ENCODE results near the gene SCG2.

SCG2 gene, protein sequence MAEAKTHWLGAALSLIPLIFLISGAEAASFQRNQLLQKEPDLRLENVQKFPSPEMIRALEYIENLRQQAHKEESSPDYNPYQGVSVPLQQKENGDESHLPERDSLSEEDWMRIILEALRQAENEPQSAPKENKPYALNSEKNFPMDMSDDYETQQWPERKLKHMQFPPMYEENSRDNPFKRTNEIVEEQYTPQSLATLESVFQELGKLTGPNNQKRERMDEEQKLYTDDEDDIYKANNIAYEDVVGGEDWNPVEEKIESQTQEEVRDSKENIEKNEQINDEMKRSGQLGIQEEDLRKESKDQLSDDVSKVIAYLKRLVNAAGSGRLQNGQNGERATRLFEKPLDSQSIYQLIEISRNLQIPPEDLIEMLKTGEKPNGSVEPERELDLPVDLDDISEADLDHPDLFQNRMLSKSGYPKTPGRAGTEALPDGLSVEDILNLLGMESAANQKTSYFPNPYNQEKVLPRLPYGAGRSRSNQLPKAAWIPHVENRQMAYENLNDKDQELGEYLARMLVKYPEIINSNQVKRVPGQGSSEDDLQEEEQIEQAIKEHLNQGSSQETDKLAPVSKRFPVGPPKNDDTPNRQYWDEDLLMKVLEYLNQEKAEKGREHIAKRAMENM

DNA sequence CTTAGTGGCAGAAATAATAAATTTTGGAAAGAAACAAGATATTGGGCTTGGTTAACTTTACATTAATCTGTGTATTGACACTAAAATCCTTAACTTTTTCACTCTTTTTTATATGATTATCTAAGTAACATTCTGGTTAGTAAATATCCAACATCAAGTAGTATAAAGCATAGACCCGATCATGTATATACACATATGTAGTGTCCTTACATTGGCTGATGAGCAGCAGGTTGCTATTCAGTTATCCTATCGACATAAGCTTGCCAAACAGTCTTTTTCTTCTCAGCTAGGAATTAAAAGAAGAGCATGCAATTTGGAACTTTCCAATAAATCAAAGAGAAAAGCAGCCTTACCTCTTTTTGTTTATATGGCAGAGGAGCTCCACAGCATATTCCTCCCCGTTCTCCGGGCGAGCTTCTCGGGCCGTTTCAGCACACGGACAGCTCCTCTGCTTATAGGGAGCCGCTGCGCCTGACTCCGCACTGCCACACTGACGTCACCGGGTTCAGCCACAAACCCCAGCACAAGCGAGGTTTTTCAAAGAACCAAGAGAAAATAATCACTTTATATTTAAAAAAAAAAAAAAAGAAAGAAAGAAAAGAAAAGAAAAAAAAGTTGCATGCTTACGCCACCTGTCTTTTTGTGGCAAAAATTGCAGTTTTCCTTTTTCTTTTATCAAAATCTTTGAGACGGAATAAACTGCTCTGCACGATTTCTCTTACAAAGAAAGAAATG is at the start of gene SCG2:
Gene SCG2, minus strand, starts transcription at position 430 of the 735 bp plus-strand sequence. CDS start 3,079 bp downstream, outside the sequence.
- ATAC-seq (ENCODE audit: low read depth) (peak; percentile 52), DNase-seq (ENCODE audit: low spot score in 2 of 2) (no peak)
- Mint-ChIP-seq H3K27ac (no peak within 1 kb of the TSS), H3K9me3 (peaks cover 2% of the 10 kb centered on the region), H3K27me3 (peaks cover 11% of the 10 kb centered on the region), H3K4me3 (no peak within 1 kb of the TSS), H3K4me1 (no peaks in the 10 kb centered on the region), H3K36me3 (no peaks in the 10 kb centered on the region)

DNA sequence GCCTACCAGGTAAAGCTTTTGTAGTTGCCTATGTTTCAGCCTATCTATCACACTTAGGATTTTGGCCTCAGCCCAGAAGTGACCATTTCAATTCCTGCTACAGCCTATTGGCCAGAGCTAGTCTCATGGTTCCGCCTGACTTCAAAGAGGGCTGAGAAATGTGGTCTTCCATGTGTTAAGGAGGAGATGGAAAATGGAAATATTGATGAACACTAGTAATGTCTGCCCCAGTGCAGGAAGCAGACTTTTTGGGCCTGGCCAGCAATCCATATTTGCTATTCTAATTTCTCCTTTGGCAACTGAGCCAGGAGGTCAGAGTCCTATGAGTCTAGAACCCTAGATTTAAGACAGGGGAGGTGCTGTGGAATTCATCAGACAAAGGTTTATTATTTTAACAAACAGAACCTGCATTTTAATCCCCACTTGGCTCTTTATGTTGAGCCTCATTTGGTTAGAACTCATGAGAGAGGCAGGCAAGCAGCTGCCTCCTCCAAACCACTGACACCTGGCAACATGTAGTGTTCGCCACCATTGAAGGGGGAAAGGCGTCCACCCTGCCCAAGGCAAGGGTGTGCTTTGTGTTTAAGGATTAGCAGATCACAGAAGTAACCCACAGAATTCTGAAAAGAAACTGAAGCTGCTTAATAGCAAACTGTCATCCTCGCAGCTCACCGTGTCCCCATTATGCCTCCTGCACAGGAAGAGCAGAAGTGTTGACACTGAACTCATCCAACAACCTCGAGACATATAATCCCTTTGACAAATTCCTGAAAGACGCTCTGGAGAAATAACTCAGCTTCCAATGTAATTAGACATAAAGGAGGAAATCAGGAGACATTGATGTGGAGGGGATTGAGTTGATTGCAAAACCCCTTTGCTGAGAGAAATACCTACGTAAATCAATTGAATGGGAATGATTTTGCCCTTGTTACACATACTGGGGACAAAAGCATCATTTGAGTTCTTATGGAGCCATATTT is 47.7 kb upstream of the SCG2 start:
- no peak overlapping the region for H3K4me3 Mint-ChIP-seq
- H3K27ac Mint-ChIP-seq = no peak overlapping the region
- DNase-seq (ENCODE audit: low spot score in 2 of 2) (no peak), ATAC-seq (ENCODE audit: low read depth) (no peak)
- H3K27me3 Mint-ChIP-seq = peaks cover 6% of the 10 kb centered on the region
- H3K36me3 Mint-ChIP-seq = peaks cover 2% of the 10 kb centered on the region
- no peaks in the 10 kb centered on the region for H3K9me3 Mint-ChIP-seq
- no peaks in the 10 kb centered on the region for H3K4me1 Mint-ChIP-seq

DNA sequence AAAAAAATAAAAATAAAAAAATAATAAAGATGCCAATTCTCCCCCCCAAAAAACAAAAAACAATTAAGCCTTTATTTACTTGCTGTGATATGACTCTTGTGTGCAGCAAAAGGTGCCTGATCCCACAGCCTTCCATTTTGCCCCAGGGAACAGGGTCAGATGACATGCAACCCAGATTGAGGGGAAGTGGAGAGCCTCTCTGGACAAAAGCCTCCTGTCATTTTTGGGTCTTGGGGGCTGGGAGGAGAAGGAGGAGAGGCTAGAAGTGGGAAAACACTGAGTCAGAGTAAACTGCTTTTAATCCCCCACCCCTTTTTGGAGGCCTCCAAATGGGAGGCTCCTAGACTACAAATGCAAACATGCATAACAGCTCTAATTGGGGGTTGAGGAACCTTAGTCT is 46.6 kb upstream of the SCG2 start:
- Mint-ChIP-seq H3K27ac (no peak overlapping the region), H3K4me3 (no peak overlapping the region), H3K36me3 (peaks cover 2% of the 10 kb centered on the region), H3K9me3 (no peaks in the 10 kb centered on the region), H3K27me3 (peaks cover 4% of the 10 kb centered on the region), H3K4me1 (no peaks in the 10 kb centered on the region)
- ATAC-seq (ENCODE audit: low read depth) (no peak), DNase-seq (ENCODE audit: low spot score in 2 of 2) (no peak)

DNA sequence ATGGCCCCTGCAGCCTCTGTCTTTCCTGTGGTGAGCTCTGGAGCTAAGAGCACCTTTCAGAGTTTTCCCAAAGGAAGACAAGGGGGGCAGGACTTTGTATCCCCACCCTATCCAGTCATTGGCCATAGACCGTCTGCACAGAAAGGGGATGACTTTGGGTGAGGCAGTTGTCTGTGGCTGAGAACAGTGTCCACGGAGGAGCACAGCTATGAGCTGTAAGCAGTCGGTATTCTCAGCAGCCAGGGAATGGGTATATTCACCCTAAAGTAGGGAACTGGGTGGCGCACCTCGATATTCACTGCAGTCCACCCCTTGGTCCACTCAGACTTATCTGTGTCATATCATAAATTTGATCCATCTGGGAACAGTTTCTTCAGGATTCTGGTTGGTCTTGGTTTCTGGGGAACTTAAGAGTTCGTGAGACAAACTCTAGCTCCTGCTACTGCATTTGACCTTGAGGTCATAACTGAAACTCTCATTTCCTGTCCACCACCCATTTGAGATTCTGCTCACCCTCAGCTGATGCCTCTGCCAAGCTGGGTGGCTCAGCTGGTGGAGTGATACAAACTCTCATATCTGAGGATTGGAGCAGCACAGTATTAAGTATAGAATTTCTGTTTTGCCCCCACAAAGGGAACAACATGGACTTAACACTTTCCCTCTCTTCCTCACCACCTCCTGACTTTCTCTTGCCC is 45.2 kb upstream of the SCG2 start:
- DNase-seq (ENCODE audit: low spot score in 2 of 2) = no peak
- H3K4me3 Mint-ChIP-seq = no peak overlapping the region
- peaks cover 2% of the 10 kb centered on the region for H3K27me3 Mint-ChIP-seq
- peaks cover under 1% of the 10 kb centered on the region for H3K36me3 Mint-ChIP-seq
- H3K27ac Mint-ChIP-seq = no peak overlapping the region
- ATAC-seq (ENCODE audit: low read depth) = no peak
- H3K4me1 Mint-ChIP-seq = no peaks in the 10 kb centered on the region
- no peaks in the 10 kb centered on the region for H3K9me3 Mint-ChIP-seq

DNA sequence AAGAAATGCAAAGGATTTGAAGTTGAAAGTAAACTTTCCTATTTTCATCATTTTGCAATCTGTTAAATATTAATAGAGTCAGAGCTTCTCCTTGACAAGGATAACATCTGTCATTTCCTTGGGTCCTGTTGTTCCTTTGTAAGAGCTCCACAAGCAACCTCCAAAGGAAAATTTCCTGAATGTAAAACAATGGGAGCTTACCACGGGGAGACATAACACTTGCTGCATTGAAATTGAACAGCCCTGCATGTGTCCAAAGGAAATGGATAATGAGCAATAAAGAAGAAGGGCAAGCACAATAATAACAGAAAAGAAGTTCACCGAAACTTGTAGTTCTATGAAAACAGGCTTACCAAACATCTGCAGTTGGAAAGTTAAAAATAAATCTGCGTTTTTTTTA is 42.0 kb upstream of the SCG2 start:
- Mint-ChIP-seq H3K36me3 (no peaks in the 10 kb centered on the region), H3K27ac (no peak overlapping the region), H3K4me1 (no peaks in the 10 kb centered on the region), H3K27me3 (peaks cover 2% of the 10 kb centered on the region), H3K9me3 (no peaks in the 10 kb centered on the region), H3K4me3 (no peak overlapping the region)
- DNase-seq (ENCODE audit: low spot score in 2 of 2) = no peak
- ATAC-seq (ENCODE audit: low read depth) = no peak

DNA sequence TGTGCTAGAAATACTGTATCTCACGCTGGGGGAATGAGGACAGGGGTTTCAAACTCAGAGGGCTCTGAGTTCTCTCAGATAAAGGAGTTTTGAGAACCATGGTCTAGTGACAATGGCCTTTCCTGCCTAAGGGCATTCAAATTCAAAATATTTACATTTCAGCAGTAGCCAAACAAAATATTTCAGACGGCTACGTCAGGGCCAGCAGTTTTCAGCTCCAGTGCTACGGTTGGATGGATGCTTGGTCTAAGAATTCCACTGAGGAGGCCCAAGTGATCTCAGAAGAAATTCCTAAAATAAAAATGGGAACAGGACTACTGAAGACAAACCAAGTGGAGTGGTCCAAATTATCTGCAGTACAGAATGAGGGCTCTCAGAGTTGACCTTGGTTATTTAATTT is 41.1 kb upstream of the SCG2 start:
- H3K9me3 Mint-ChIP-seq = no peaks in the 10 kb centered on the region
- H3K27me3 Mint-ChIP-seq = peaks cover 2% of the 10 kb centered on the region
- no peaks in the 10 kb centered on the region for H3K4me1 Mint-ChIP-seq
- no peaks in the 10 kb centered on the region for H3K36me3 Mint-ChIP-seq
- no peak overlapping the region for H3K27ac Mint-ChIP-seq
- H3K4me3 Mint-ChIP-seq = no peak overlapping the region
- ATAC-seq (ENCODE audit: low read depth) (no peak), DNase-seq (ENCODE audit: low spot score in 2 of 2) (no peak)

DNA sequence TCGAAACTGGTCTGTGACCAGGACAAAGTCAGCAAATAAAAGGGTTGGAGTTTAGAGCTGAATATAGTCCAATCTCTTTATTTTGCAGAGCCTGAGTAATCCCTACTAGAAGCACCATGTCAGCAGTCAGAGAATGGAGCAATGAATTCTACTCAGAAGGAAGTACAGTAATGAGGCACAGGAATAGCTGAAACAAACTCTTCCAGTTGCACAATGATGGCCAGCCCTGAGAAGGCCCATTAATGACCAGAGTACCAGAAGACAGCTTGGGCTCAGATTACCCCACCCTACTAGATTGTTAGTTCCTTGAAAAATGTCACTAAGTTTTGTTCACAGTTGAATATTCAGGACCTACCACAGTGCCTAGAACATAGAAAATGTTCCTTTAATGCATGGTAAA is 40.3 kb upstream of the SCG2 start:
- Mint-ChIP-seq H3K36me3 (no peaks in the 10 kb centered on the region), H3K9me3 (no peaks in the 10 kb centered on the region), H3K4me3 (no peak overlapping the region), H3K27ac (no peak overlapping the region), H3K4me1 (no peaks in the 10 kb centered on the region), H3K27me3 (peaks cover 2% of the 10 kb centered on the region)
- no peak for DNase-seq (ENCODE audit: low spot score in 2 of 2)
- no peak for ATAC-seq (ENCODE audit: low read depth)

DNA sequence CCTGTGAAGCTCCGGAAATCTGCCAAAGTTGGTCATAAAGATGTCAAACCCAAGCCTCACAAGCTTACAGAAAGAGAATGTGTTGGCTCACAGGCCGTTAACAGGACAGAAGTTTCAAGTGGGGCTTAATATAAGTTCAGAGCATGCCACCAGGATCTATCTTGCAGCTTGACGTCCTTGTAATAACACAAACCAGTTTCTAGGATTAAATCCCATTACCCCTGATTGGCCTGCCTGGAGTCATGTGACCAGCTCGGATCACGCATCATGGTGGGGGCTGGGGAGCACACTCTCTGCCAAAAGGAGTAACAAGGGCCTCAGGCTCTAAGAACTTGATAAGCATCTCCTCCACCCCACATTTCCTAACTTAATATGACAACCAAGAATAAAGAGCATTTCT is 38.9 kb upstream of the SCG2 start:
- Mint-ChIP-seq H3K9me3 (no peaks in the 10 kb centered on the region), H3K27ac (no peak overlapping the region), H3K27me3 (no peaks in the 10 kb centered on the region), H3K4me1 (no peaks in the 10 kb centered on the region), H3K4me3 (no peak overlapping the region), H3K36me3 (no peaks in the 10 kb centered on the region)
- no peak for DNase-seq (ENCODE audit: low spot score in 2 of 2)
- ATAC-seq (ENCODE audit: low read depth) = no peak

DNA sequence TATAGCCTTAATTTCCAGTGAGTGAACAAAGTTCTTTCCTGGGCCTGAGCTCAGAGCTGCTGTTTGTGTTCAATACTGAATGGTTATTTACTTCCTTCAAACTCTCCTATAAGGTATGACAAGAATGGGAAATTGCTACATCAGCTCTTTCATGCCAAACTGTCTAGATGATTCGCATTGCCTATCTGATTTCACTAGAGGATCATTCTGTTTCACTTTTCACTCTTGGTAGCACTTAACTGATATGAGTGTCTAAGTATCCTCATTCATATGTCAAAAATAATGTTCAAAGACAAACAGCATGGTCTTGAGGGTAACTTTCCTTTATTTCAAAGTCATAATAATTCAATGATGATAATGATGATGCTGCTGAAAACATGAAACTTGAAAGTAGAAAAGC is 32.9 kb upstream of the SCG2 start:
- no peaks in the 10 kb centered on the region for H3K4me1 Mint-ChIP-seq

DNA sequence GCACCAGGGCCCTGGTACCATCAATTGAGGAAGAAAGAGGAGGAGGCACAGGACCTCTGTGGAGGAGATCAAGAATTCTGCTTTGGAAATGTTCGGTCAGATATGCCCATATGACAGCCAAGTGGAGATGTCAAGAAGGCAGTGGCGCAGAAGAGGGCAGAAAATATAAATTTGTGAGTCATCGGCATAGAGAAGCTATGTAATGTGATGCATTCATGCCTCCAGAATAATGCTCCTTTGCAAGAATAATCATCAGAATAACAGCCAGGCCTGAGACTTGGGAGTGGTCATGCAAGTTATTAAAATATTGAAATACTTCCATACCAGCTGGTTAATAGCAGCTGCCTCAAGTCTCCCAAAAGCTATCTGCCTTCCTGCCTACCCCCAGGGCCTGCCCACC is 32.1 kb upstream of the SCG2 start:
- no peak overlapping the region for H3K27ac Mint-ChIP-seq
- no peak overlapping the region for H3K4me3 Mint-ChIP-seq
- no peaks in the 10 kb centered on the region for H3K9me3 Mint-ChIP-seq
- DNase-seq (ENCODE audit: low spot score in 2 of 2) = no peak
- H3K27me3 Mint-ChIP-seq = peaks cover 8% of the 10 kb centered on the region
- no peaks in the 10 kb centered on the region for H3K4me1 Mint-ChIP-seq
- H3K36me3 Mint-ChIP-seq = no peaks in the 10 kb centered on the region
- ATAC-seq (ENCODE audit: low read depth) = no peak

More for the DNA sequence above, 32.9 kb upstream of the SCG2 start:
- H3K36me3 Mint-ChIP-seq = no peaks in the 10 kb centered on the region
- H3K4me3 Mint-ChIP-seq = no peak overlapping the region
- H3K9me3 Mint-ChIP-seq = no peaks in the 10 kb centered on the region
- peaks cover 4% of the 10 kb centered on the region for H3K27me3 Mint-ChIP-seq
- no peak for DNase-seq (ENCODE audit: low spot score in 2 of 2)
- no peak overlapping the region for H3K27ac Mint-ChIP-seq
- ATAC-seq (ENCODE audit: low read depth) = no peak

DNA sequence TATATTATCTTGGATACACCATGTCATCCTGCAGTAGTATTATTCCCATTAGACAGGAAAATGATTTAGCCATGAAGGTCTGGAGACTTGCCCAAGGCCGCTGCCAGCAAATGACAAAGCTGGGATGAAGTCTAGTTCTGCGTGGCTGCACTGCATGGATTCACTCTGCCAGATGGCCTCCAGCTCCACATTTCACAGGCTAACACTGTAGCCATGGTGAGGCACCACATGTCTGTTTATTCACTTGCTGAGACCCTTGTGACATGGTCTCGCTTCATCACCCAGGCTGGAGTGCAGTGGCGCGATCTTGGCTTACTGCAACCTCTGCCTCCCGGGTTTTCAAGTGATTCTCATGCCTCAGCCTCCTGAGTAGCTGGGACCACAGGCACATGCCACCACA is 31.5 kb upstream of the SCG2 start:
- DNase-seq (ENCODE audit: low spot score in 2 of 2) = no peak
- H3K27ac Mint-ChIP-seq = no peak overlapping the region
- no peak overlapping the region for H3K4me3 Mint-ChIP-seq
- no peak for ATAC-seq (ENCODE audit: low read depth)
- H3K27me3 Mint-ChIP-seq = peaks cover 10% of the 10 kb centered on the region
- no peaks in the 10 kb centered on the region for H3K9me3 Mint-ChIP-seq
- no peaks in the 10 kb centered on the region for H3K4me1 Mint-ChIP-seq
- no peaks in the 10 kb centered on the region for H3K36me3 Mint-ChIP-seq

DNA sequence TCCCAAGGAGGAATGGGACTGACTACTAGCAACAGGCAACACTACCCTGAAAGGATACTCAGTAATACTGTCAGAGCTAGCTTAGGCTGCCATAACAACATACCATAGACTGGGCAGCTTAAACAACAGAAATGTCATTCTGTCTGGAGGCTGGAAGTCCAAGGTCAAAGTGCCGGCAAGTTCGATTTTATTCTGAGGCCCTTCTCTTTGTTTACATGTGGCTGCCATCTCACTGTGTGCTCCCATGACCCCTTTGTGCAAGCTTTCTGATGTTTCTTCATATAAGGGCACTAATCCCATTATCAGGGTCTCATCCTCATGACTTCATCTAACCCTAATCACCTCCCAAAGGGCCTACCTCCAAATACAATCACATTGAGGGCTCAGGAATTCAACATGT is 30.7 kb upstream of the SCG2 start:
- Mint-ChIP-seq H3K4me3 (no peak overlapping the region), H3K27me3 (peaks cover 10% of the 10 kb centered on the region), H3K4me1 (no peaks in the 10 kb centered on the region), H3K36me3 (no peaks in the 10 kb centered on the region), H3K9me3 (no peaks in the 10 kb centered on the region), H3K27ac (no peak overlapping the region)
- no peak for ATAC-seq (ENCODE audit: low read depth)
- DNase-seq (ENCODE audit: low spot score in 2 of 2) = no peak

DNA sequence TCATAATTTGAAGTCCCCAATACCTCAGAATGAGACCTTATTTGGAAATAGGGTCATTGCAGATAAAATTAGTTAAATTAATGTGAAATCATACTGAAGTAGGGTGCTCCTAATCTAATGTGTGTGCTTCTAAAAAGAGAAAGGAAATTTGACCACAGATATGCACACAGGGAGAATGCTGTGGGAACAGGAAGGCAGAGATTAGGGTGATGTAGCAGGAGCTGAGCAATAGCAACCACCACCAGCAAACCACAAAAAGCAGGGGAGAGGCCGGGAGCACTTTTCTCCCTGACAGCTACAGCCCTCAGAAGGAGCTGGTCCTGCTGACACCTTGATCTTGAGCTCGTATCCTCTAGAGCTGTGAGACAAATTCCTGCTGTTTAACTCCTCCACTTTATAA is 24.6 kb upstream of the SCG2 start:
- Mint-ChIP-seq H3K4me1 (no peaks in the 10 kb centered on the region), H3K36me3 (no peaks in the 10 kb centered on the region), H3K27me3 (peaks cover 10% of the 10 kb centered on the region), H3K27ac (no peak overlapping the region), H3K4me3 (no peak overlapping the region), H3K9me3 (no peaks in the 10 kb centered on the region)
- DNase-seq (ENCODE audit: low spot score in 2 of 2) (no peak), ATAC-seq (ENCODE audit: low read depth) (no peak)
